HG02852 (cell line): ENCODE measurements around the gene SUPT5H.
"Not testable (repeated sequence)": the region's sequence is repeated elsewhere in the genome, so short reads cannot be mapped to it uniquely, and the experiment has no call there.

Experiments used
- ATAC-seq: cut with Tn5 transposase; IDR thresholded peaks from one replicate; pipeline ENCODE4 v1.9.1; 2021; ENCODE audit warnings: mild to moderate bottlenecking, moderate library complexity; ENCODE audit not compliant: unreplicated experiment

The SUPT5H gene

GRCh38 chr19:39463403-39463802 lies 18.0 kb downstream of the SUPT5H start:
- no peak for ATAC-seq

- ATAC-seq = no peak
Observed at GRCh38 chr19:39465956-39466747, 20.8 kb downstream of the SUPT5H start.

- no peak for ATAC-seq
Observed at GRCh38 chr19:39467941-39468340, 22.6 kb downstream of the SUPT5H start.

GRCh38 chr19:39469036-39469435 lies 23.7 kb downstream of the SUPT5H start:
- no peak for ATAC-seq

- no peak for ATAC-seq
Observed at GRCh38 chr19:39469567-39469966, 24.2 kb downstream of the SUPT5H start.

- no peak for ATAC-seq
Observed at GRCh38 chr19:39470724-39471339, 25.4 kb downstream of the SUPT5H start.

- no peak for ATAC-seq
Observed at GRCh38 chr19:39471756-39472536, 26.6 kb downstream of the SUPT5H start.

- ATAC-seq = no peak
Observed at GRCh38 chr19:39472746-39473442, 27.5 kb downstream of the SUPT5H start.

GRCh38 chr19:39473443-39473960 lies 28.1 kb downstream of the SUPT5H start:
- ATAC-seq = no peak

- ATAC-seq = no peak
Observed at GRCh38 chr19:39474139-39474620, 28.8 kb downstream of the SUPT5H start.

GRCh38 chr19:39475748-39476147 lies 30.4 kb downstream of the SUPT5H start:
- no peak for ATAC-seq

GRCh38 chr19:39479319-39479801 lies 34.0 kb downstream of the SUPT5H start:
- not testable (repeated sequence) for ATAC-seq

- ATAC-seq = no peak
Observed at GRCh38 chr19:39479916-39480315, 34.5 kb downstream of the SUPT5H start.

GRCh38 chr19:39480337-39481228 lies 35.2 kb downstream of the SUPT5H start, which contains the start of gene TIMM50:
TIMM50 (plus strand) TSS chr19:39480838; CDS start chr19:39480854, 16 bp downstream.
- peak; percentile 88 for ATAC-seq

- ATAC-seq = no peak
Observed at GRCh38 chr19:39481229-39481545, 35.8 kb downstream of the SUPT5H start.

- ATAC-seq = no peak
Observed at GRCh38 chr19:39481676-39482075, 36.3 kb downstream of the SUPT5H start.

GRCh38 chr19:39483141-39483540 lies 37.8 kb downstream of the SUPT5H start:
- no peak for ATAC-seq

GRCh38 chr19:39489756-39490155 lies 44.4 kb downstream of the SUPT5H start:
- ATAC-seq = no peak

GRCh38 chr19:39492225-39492624 lies 46.8 kb downstream of the SUPT5H start:
- ATAC-seq = no peak

GRCh38 chr19:39492788-39493187 lies 47.4 kb downstream of the SUPT5H start:
- ATAC-seq = no peak
